ENCODE data around the gene UCP2. TPM values are rescaled to one million over a fixed set of nuclear protein-coding genes. Genes with fewer than 3 reads are reported as not detected.
A peak's percentile ranks its signal among the peaks of the same experiment; 100 is the strongest.

UCP2 gene
- total and polyA plus RNA-seq, 9 of the 15 experiments (the other 6 are each of a cell fraction or from before 2014, with no cell fraction given) = 19.2 to 216 (median 87.9) TPM

- TF ChIP-seq SRF (CRISPR knock-in tag; IDR thresholded peaks at IDR 0.05) = no peak; a peak in 1 of 4 replicates
- TF ChIP-seq, protein P1, sequence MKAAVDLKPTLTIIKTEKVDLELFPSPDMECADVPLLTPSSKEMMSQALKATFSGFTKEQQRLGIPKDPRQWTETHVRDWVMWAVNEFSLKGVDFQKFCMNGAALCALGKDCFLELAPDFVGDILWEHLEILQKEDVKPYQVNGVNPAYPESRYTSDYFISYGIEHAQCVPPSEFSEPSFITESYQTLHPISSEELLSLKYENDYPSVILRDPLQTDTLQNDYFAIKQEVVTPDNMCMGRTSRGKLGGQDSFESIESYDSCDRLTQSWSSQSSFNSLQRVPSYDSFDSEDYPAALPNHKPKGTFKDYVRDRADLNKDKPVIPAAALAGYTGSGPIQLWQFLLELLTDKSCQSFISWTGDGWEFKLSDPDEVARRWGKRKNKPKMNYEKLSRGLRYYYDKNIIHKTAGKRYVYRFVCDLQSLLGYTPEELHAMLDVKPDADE (conservative IDR thresholded peaks at IDR 0.05; ENCODE audit: control insufficient read depth, low read depth, low read length) = peak; percentile 92
- TF ChIP-seq, protein P2, sequence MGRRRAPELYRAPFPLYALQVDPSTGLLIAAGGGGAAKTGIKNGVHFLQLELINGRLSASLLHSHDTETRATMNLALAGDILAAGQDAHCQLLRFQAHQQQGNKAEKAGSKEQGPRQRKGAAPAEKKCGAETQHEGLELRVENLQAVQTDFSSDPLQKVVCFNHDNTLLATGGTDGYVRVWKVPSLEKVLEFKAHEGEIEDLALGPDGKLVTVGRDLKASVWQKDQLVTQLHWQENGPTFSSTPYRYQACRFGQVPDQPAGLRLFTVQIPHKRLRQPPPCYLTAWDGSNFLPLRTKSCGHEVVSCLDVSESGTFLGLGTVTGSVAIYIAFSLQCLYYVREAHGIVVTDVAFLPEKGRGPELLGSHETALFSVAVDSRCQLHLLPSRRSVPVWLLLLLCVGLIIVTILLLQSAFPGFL (CRISPR knock-in tag; IDR thresholded peaks at IDR 0.05) = no peak
- peak; percentile 49; the same call in 1 of the 2 replicates for TF ChIP-seq VEZF1 (CRISPR knock-in tag; IDR thresholded peaks at IDR 0.05)
- TF ChIP-seq ZNF584 (CRISPR knock-in tag; IDR thresholded peaks at IDR 0.05; ENCODE audit: low read depth) = peak; percentile 92
- no peak for TF ChIP-seq CEBPG (CRISPR knock-in tag; IDR thresholded peaks at IDR 0.05)
- TF ChIP-seq CEBPG (tag; conservative IDR thresholded peaks at IDR 0.05 in 1 of 2, IDR thresholded peaks at IDR 0.05 in 1 of 2) = no peak
- TF ChIP-seq ZNF23 (CRISPR knock-in tag; IDR thresholded peaks at IDR 0.05) = no peak
- TF ChIP-seq, protein P3, sequence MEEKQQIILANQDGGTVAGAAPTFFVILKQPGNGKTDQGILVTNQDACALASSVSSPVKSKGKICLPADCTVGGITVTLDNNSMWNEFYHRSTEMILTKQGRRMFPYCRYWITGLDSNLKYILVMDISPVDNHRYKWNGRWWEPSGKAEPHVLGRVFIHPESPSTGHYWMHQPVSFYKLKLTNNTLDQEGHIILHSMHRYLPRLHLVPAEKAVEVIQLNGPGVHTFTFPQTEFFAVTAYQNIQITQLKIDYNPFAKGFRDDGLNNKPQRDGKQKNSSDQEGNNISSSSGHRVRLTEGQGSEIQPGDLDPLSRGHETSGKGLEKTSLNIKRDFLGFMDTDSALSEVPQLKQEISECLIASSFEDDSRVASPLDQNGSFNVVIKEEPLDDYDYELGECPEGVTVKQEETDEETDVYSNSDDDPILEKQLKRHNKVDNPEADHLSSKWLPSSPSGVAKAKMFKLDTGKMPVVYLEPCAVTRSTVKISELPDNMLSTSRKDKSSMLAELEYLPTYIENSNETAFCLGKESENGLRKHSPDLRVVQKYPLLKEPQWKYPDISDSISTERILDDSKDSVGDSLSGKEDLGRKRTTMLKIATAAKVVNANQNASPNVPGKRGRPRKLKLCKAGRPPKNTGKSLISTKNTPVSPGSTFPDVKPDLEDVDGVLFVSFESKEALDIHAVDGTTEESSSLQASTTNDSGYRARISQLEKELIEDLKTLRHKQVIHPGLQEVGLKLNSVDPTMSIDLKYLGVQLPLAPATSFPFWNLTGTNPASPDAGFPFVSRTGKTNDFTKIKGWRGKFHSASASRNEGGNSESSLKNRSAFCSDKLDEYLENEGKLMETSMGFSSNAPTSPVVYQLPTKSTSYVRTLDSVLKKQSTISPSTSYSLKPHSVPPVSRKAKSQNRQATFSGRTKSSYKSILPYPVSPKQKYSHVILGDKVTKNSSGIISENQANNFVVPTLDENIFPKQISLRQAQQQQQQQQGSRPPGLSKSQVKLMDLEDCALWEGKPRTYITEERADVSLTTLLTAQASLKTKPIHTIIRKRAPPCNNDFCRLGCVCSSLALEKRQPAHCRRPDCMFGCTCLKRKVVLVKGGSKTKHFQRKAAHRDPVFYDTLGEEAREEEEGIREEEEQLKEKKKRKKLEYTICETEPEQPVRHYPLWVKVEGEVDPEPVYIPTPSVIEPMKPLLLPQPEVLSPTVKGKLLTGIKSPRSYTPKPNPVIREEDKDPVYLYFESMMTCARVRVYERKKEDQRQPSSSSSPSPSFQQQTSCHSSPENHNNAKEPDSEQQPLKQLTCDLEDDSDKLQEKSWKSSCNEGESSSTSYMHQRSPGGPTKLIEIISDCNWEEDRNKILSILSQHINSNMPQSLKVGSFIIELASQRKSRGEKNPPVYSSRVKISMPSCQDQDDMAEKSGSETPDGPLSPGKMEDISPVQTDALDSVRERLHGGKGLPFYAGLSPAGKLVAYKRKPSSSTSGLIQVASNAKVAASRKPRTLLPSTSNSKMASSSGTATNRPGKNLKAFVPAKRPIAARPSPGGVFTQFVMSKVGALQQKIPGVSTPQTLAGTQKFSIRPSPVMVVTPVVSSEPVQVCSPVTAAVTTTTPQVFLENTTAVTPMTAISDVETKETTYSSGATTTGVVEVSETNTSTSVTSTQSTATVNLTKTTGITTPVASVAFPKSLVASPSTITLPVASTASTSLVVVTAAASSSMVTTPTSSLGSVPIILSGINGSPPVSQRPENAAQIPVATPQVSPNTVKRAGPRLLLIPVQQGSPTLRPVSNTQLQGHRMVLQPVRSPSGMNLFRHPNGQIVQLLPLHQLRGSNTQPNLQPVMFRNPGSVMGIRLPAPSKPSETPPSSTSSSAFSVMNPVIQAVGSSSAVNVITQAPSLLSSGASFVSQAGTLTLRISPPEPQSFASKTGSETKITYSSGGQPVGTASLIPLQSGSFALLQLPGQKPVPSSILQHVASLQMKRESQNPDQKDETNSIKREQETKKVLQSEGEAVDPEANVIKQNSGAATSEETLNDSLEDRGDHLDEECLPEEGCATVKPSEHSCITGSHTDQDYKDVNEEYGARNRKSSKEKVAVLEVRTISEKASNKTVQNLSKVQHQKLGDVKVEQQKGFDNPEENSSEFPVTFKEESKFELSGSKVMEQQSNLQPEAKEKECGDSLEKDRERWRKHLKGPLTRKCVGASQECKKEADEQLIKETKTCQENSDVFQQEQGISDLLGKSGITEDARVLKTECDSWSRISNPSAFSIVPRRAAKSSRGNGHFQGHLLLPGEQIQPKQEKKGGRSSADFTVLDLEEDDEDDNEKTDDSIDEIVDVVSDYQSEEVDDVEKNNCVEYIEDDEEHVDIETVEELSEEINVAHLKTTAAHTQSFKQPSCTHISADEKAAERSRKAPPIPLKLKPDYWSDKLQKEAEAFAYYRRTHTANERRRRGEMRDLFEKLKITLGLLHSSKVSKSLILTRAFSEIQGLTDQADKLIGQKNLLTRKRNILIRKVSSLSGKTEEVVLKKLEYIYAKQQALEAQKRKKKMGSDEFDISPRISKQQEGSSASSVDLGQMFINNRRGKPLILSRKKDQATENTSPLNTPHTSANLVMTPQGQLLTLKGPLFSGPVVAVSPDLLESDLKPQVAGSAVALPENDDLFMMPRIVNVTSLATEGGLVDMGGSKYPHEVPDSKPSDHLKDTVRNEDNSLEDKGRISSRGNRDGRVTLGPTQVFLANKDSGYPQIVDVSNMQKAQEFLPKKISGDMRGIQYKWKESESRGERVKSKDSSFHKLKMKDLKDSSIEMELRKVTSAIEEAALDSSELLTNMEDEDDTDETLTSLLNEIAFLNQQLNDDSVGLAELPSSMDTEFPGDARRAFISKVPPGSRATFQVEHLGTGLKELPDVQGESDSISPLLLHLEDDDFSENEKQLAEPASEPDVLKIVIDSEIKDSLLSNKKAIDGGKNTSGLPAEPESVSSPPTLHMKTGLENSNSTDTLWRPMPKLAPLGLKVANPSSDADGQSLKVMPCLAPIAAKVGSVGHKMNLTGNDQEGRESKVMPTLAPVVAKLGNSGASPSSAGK (IDR thresholded peaks at IDR 0.05) = peak; percentile 100
- peak; percentile 89 for TF ChIP-seq ZNF644 (tag; IDR thresholded peaks at IDR 0.05; ENCODE audit: low read depth)
- peak; percentile 94 for TF ChIP-seq ZNF583 (CRISPR knock-in tag; IDR thresholded peaks at IDR 0.05)
These were observed 28.9 kb upstream of the UCP2 start (continued) for GRCh38 chr11:74011360-74012073.

Measured in K562 (cell line).